Small intestine (tissue), 7 donors: ENCODE measurements around the gene CASP8AP2. TPM values are rescaled to one million over a fixed set of nuclear protein-coding genes. Genes with fewer than 3 reads are reported as not detected.

ENCODE experiments used
- DNase-seq, 2 donors: peaks; one replicate each; pipeline versions ENCODE4 v3.0.0 to v3.0.0-alpha.2; 2013
- FAIRE-seq: peaks from 2 replicates; lab custom pipeline; 2012; peaks lifted over from hg19 to GRCh38; lab: Jason Lieb, UNC
- H3K27ac ChIP-seq, 3 donors: one replicate each; pipeline ENCODE4 v1.5.1; 2013; ENCODE audit warnings: low read length in 2 of 3, mild to moderate bottlenecking in 2 of 3, control low read depth in 1 of 3, inconsistent platforms in 1 of 3, low read depth in 1 of 3, moderate library complexity in 1 of 3
- H3K27me3 ChIP-seq, 3 donors: one replicate each; pipeline ENCODE4 v1.6.1; 2013; ENCODE audit warnings: low read length in 3 of 3, inconsistent platforms in 1 of 3; ENCODE audit not compliant: control insufficient read depth in 3 of 3, insufficient read depth in 3 of 3
- H3K36me3 ChIP-seq, 3 donors: one replicate each; pipeline ENCODE4 v1.6.1; 2013; ENCODE audit warnings: low read length in 3 of 3, inconsistent platforms in 1 of 3, low read depth in 1 of 3, mild to moderate bottlenecking in 1 of 3, moderate library complexity in 1 of 3; ENCODE audit not compliant: control insufficient read depth in 3 of 3, insufficient read depth in 2 of 3
- H3K4me1 ChIP-seq, 3 donors: one replicate each; pipeline ENCODE4 v1.6.1; 2013; ENCODE audit warnings: low read length in 2 of 3, inconsistent platforms in 1 of 3, low read depth in 1 of 3, mild to moderate bottlenecking in 1 of 3, moderate library complexity in 1 of 3; ENCODE audit not compliant: control insufficient read depth in 3 of 3, insufficient read depth in 2 of 3
- H3K4me3 ChIP-seq, 3 donors: one replicate each; pipeline ENCODE4 v1.5.1; 2013; ENCODE audit warnings: low read length in 3 of 3, control low read depth in 1 of 3, inconsistent platforms in 1 of 3, low read depth in 1 of 3, mild to moderate bottlenecking in 1 of 3, moderate library complexity in 1 of 3
- H3K9me3 ChIP-seq, 2 donors: one replicate each; pipeline ENCODE4 v1.6.1; 2013; ENCODE audit warnings: low read depth in 1 of 2, low read length in 1 of 2; ENCODE audit not compliant: control insufficient read depth in 2 of 2, insufficient read depth in 1 of 2
- WGBS, 3 donors: extraction: QIAGEN DNeasy Blood & Tissue Kit; methylation state at CpG; one replicate each; pipeline ENCODE4 v1.1.7; 2013; 5-methylcytosine and 5-hydroxymethylcytosine counted together
- polyA plus RNA-seq, 4 donors: library from polyadenylated mRNA; stranded (reverse) in 3 of 4; unstranded in 1 of 4; fragments of 200-250 nt in 3 of 4; fragments of 120-200 nt in 1 of 4; gene quantifications; one replicate each; pipeline versions ENCODE4 v1.2.1 to v1.2.3, GENCODE V29; 2013
- donor health status: healthy with polysubstance abuse.
- donor health status: control.
- donor health status: control.
- donor health status: Bipolar disorder and iron deficiency.
- donor health status: healthy.

Gene CASP8AP2
- polyA plus RNA-seq, 4 donors, result 1.4 to 13.6 (median 4.0) TPM

DNA sequence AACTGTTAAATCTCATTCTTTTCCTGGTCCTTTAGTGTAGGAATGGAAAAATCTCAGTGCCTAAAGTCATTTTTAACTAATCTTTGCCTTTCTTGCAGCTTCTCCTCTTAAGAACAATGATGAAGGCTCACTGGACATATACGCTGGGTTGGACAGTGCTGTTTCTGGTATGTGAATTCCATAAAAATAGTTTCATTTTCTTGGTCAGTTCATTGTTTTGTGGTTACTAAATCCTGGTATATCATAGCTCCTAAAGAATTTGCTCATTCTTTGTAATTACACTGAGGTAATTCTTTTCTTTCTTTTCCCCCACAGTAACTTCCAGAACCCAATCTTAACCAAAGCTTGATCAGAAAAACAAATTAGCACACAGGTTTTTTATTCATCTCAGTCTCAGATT, 23.4 kb downstream of the CASP8AP2 start:
- Histone ChIP-seq H3K4me3 (no peak overlapping the region), H3K9me3 (no peaks in the 10 kb centered on the region), H3K27ac (no peak overlapping the region), H3K36me3 (peaks cover 6 to 48% (median 8%) of the 10 kb centered on the region in 3 donors), H3K27me3 (no peaks in the 10 kb centered on the region), H3K4me1 (no peaks in the 10 kb centered on the region)
- WGBS, 3 donors, result 90 to 100% (median 94%) methylated on average over 1 of the region's 1 CpG
- DNase-seq (no peak), FAIRE-seq (no peak)

DNA sequence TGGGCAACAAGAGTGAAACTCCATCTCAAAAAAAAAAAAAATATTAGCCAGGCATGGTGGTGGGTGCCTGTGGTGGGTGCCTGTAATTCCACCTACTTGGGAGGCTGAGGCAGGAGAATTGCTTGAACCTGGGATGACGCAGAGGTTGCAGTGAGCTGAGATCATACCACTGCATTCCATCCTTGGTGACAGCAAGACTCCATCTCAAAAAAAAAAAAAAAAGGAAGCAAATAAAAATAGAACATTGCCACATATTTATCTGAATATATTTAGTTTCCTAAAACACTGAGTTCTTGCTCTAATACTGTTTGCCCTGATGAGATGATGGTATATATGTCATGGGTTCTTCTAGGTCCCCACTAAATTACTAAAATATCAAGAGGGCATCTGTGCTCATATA, 28.4 kb downstream of the CASP8AP2 start:
- no peak overlapping the region for H3K4me3 ChIP-seq
- H3K36me3 ChIP-seq, result peaks cover 10 to 47% (median 15%) of the 10 kb centered on the region in 3 donors
- DNase-seq (no peak), FAIRE-seq (no peak)
- H3K9me3 ChIP-seq, result no peaks in the 10 kb centered on the region
- H3K27me3 ChIP-seq, result no peaks in the 10 kb centered on the region
- 97 to 100% (median 100%) methylated on average over 1 of the region's 1 CpG for WGBS, 3 donors
- no peaks in the 10 kb centered on the region for H3K4me1 ChIP-seq
- H3K27ac ChIP-seq, result no peak overlapping the region

DNA sequence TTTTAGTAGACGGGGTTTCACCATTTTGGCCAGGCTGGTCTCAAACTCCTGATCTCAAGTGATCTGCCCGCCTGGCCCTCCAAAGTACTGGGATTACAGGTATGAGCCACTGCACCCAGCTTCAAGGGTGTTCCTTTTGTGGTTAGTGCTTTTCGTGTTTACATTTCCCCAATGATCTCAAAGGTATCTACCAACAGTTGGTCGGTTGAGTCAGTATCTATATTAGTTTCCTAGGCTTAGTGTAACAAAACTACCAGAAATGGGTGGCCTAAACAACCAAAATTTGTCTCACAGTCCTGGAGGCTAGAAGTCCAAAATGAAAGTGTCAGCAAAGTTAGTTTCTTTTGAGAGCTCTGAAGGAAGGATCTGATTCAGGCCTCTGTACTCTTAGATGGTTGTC, 30.1 kb downstream of the CASP8AP2 start:
- 79 to 91% (median 82%) methylated on average over 4 of the region's 4 CpGs for WGBS, 3 donors
- Histone ChIP-seq H3K27me3 (no peaks in the 10 kb centered on the region), H3K36me3 (peaks cover 10 to 37% (median 15%) of the 10 kb centered on the region in 3 donors), H3K27ac (no peak overlapping the region), H3K4me3 (no peak overlapping the region), H3K4me1 (no peaks in the 10 kb centered on the region), H3K9me3 (peaks cover 0 to under 1% of the 10 kb centered on the region in 2 donors)
- FAIRE-seq, result no peak
- DNase-seq, result no peak

DNA sequence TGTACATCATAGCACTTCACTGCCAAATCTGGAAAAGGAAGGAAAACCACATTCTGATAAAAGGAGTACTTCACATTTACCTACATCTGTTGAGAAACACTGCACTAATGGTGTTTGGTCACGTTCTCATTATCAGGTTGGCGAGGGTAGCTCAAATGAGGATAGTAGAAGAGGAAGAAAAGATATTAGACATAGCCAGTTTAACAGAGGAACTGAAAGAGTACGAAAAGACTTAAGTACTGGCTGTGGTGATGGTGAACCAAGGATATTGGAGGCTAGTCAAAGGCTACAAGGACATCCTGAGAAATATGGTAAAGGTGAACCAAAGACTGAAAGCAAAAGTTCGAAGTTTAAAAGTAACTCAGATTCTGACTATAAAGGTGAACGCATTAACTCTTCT, 32.6 kb downstream of the CASP8AP2 start:
- DNase-seq, result no peak
- no peak for FAIRE-seq
- H3K4me1 ChIP-seq, result no peaks in the 10 kb centered on the region
- no peak overlapping the region for H3K4me3 ChIP-seq
- peaks cover 10 to 37% (median 10%) of the 10 kb centered on the region in 3 donors for H3K36me3 ChIP-seq
- no peaks in the 10 kb centered on the region for H3K27me3 ChIP-seq
- no peak overlapping the region for H3K27ac ChIP-seq
- WGBS, 3 donors, result 91 to 97% (median 91%) methylated on average over 5 of the region's 5 CpGs
- peaks cover 0 to 7% of the 10 kb centered on the region in 2 donors for H3K9me3 ChIP-seq

DNA sequence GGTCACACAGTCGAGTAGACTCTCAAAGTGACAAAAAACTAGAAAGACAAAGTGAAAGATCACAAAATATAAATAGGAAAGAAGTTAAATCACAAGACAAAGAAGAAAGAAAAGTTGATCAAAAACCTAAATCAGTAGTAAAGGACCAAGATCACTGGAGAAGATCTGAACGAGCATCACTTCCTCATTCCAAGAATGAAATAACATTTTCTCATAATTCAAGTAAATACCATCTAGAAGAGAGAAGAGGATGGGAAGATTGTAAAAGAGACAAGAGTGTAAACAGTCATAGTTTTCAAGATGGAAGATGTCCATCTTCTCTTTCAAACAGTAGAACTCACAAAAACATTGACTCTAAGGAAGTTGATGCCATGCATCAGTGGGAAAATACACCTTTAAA, 33.0 kb downstream of the CASP8AP2 start:
- H3K4me3 ChIP-seq, result no peak overlapping the region
- DNase-seq, result no peak
- H3K4me1 ChIP-seq, result no peaks in the 10 kb centered on the region
- no peak for FAIRE-seq
- H3K27ac ChIP-seq, result no peak overlapping the region
- H3K36me3 ChIP-seq, result peaks cover 10 to 32% (median 11%) of the 10 kb centered on the region in 3 donors
- 71 to 87% (median 83%) methylated on average over 2 of the region's 2 CpGs for WGBS, 3 donors
- H3K9me3 ChIP-seq, result peaks cover 0 to 7% of the 10 kb centered on the region in 2 donors
- H3K27me3 ChIP-seq, result no peaks in the 10 kb centered on the region

DNA sequence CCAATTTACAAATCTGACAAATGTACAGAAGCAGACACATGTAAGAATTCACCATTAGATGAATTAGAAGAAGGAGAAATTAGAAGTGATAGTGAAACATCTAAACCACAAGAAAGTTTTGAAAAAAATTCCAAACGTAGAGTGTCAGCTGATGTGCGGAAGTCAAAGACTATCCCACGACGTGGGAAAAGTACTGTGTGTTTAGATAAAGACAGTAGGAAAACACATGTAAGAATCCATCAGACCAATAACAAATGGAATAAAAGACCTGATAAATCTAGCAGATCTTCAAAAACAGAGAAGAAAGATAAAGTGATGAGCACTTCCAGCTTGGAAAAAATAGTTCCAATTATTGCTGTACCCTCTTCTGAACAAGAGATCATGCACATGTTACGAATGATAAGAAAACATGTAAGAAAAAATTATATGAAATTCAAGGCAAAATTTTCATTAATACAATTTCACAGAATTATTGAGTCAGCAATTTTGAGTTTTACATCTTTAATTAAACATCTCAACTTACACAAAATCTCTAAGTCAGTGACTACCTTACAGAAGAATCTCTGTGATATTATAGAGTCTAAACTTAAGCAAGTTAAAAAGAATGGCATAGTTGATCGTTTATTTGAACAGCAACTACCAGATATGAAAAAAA, 36.5 kb downstream of the CASP8AP2 start:
- peaks cover 0 to 7% of the 10 kb centered on the region in 2 donors for H3K9me3 ChIP-seq
- peaks cover 10 to 19% (median 11%) of the 10 kb centered on the region in 3 donors for H3K36me3 ChIP-seq
- H3K27me3 ChIP-seq, result no peaks in the 10 kb centered on the region
- FAIRE-seq, result no peak
- no peaks in the 10 kb centered on the region for H3K4me1 ChIP-seq
- H3K4me3 ChIP-seq, result no peak overlapping the region
- WGBS, 3 donors, result 96 to 98% (median 98%) methylated on average over 6 of the region's 6 CpGs
- no peak for DNase-seq
- H3K27ac ChIP-seq, result no peak overlapping the region

DNA sequence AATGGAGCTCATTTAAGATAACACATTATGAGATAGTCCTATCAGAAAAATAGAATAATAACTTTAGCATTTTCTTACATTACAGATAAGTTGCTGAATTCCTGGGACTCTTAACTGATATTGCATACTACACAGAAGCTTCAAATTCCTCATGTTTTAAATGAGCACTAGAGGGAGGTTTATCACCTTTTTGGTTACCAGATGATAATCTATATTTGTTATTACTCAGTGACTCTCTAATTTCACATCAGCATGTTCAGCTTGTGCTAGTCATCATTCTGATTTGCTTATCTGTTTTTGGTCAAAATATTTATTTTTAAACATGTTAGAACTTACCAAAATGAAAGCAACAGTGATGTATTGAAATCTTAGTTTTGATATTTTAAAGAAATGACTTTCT, 44.0 kb downstream of the CASP8AP2 start:
- H3K9me3 ChIP-seq, result no peaks in the 10 kb centered on the region
- H3K27me3 ChIP-seq, result no peaks in the 10 kb centered on the region
- no peak for DNase-seq
- no peaks in the 10 kb centered on the region for H3K4me1 ChIP-seq
- peaks cover 4 to 17% (median 7%) of the 10 kb centered on the region in 3 donors for H3K36me3 ChIP-seq
- H3K4me3 ChIP-seq, result no peak overlapping the region
- no peak overlapping the region for H3K27ac ChIP-seq
- FAIRE-seq, result no peak

DNA sequence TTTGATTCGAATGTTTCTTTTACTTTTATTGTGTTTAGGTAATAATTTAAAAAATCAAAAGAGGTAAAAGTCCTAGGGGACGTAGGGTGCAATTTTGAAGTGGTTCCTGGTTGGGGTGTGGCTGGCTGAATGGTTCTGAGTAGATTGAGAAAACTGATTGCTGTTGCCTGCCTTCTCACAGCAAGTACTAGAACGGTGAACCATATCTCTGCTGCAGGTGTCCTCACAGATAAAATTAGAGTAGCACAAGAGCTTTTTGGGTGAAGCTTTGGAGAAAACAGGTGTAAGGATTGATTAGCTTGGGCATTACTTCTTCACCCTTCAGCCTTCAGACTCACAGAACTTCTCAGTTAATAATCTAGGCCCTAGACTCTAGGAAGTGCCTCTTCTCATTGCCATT, 44.8 kb downstream of the CASP8AP2 start:
- H3K4me1 ChIP-seq, result no peaks in the 10 kb centered on the region
- DNase-seq (peak in 1 of 2 donors; percentile 8), FAIRE-seq (no peak)
- H3K4me3 ChIP-seq, result no peak overlapping the region
- no peaks in the 10 kb centered on the region for H3K9me3 ChIP-seq
- 20 to 67% (median 55%) methylated on average over 3 of the region's 3 CpGs for WGBS, 3 donors
- no peaks in the 10 kb centered on the region for H3K27me3 ChIP-seq
- peaks cover 4 to 17% (median 7%) of the 10 kb centered on the region in 3 donors for H3K36me3 ChIP-seq
- no peak overlapping the region for H3K27ac ChIP-seq
